Prostate gland (tissue), 2 donors: ENCODE results near the gene PLXDC2.

Source experiments
- POLR2AphosphoS5 ChIP-seq: sonication (generic); formaldehyde crosslinking; IDR thresholded peaks from one replicate; pipeline ENCODE4 v1.6.1; 2017; ENCODE audit warnings: antibody characterized with exemption
- TF ChIP-seq, protein P1 (sequence below), 4 experiments: fragments of 200-600 bp in 2 of 4; fragments of 450-650 bp in 2 of 4; sonication (generic) in 2 of 4; IDR thresholded peaks; 1 replicate in 3 of 4; 2 replicates in 1 of 4; pipeline ENCODE4 v1.5.1; 2016 to 2019; ENCODE audit warnings: antibody characterized with exemption in 4 of 4, mild to moderate bottlenecking in 2 of 4, moderate library complexity in 2 of 4

DNA sequence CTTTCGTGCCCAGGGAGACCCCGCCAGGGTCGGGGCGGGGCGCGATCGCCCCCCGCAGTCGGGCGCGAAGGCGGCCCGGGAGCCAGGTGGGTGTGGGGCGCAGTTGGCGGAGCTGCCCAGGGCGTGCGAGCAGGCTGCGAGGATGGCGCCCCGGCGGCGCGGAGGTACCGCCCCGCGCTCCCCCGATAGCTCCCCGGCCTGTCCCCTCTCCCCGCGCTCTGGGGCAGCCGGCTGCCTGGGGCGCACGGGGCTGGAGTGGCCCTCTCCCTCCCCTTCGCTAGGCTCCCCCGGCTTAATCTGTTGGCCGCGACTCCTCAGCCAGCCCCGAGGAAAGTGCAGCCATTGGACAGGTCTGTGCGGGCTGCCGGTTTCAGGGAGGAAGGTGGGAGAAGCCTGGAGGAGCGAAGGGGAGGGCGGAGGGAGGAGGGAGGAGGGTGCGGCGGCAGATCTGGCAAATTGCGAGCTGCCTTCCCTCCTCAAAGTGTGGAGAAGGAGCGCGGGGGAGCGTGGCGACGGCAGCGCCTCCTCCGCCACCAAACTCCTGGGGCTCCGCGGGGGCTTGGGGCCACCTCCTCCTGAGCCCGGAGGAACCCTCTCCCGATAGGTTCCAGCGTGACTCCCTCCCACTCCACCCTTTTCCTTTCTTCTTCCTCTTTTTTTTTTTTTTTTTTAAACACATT, 361 bp upstream of the PLXDC2 start:
- TF ChIP-seq, protein P1, sequence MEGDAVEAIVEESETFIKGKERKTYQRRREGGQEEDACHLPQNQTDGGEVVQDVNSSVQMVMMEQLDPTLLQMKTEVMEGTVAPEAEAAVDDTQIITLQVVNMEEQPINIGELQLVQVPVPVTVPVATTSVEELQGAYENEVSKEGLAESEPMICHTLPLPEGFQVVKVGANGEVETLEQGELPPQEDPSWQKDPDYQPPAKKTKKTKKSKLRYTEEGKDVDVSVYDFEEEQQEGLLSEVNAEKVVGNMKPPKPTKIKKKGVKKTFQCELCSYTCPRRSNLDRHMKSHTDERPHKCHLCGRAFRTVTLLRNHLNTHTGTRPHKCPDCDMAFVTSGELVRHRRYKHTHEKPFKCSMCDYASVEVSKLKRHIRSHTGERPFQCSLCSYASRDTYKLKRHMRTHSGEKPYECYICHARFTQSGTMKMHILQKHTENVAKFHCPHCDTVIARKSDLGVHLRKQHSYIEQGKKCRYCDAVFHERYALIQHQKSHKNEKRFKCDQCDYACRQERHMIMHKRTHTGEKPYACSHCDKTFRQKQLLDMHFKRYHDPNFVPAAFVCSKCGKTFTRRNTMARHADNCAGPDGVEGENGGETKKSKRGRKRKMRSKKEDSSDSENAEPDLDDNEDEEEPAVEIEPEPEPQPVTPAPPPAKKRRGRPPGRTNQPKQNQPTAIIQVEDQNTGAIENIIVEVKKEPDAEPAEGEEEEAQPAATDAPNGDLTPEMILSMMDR (IDR thresholded peaks at IDR 0.05), result no peak
- TF ChIP-seq POLR2AphosphoS5, result peak; percentile 28
